HEK293 (cell line): ENCODE results near the gene GOLGA5.
A peak's percentile ranks its signal among the peaks of the same experiment; 100 is the strongest.

Experiments
- CTCF ChIA-PET: fragments of 350-600 bp; formaldehyde crosslinking; extraction: SDS; loops from one replicate; lab custom pipeline; 2021; ENCODE audit warnings: antibody characterized with exemption; lab: Yijun Ruan, JAX
- POLR2A ChIA-PET: fragments of 300-600 bp; formaldehyde crosslinking; extraction: SDS; loops from one replicate; lab custom pipeline; 2020; ENCODE audit warnings: antibody characterized with exemption, inconsistent platforms; lab: Yijun Ruan, JAX
- H3K27ac ChIP-seq: fragments of 200-500 bp; sonication (Bioruptor generic); 2 replicates; pipeline ENCODE4 v1.5.1; 2014; ENCODE audit warnings: low read depth, low read length, control low read depth, inconsistent platforms; ENCODE audit errors: extremely low read depth
- H3K36me3 ChIP-seq, 2 experiments: fragments of 200-500 bp in 1 of 2; sonication (Bioruptor generic) in 1 of 2; 1 replicate in 1 of 2; 2 replicates in 1 of 2; pipeline ENCODE4 v1.5.1; 2014 to 2017; ENCODE audit warnings: inconsistent platforms in 2 of 2, low read length in 2 of 2; ENCODE audit not compliant: control insufficient read depth in 2 of 2, insufficient read depth in 1 of 2
- H3K4me1 ChIP-seq: fragments of 200-500 bp; sonication (Bioruptor generic); 2 replicates; pipeline ENCODE4 v1.5.1; 2014; ENCODE audit warnings: mild to moderate bottlenecking, low read length, inconsistent platforms; ENCODE audit not compliant: control insufficient read depth, insufficient read depth
- H3K4me3 ChIP-seq: 2 replicates; pipeline ENCODE4 v1.5.1; 2011; ENCODE audit warnings: low read depth, mild to moderate bottlenecking, control low read depth, low read length, moderate library complexity
- H3K9me3 ChIP-seq: fragments of 200-500 bp; sonication (Bioruptor generic); 2 replicates; pipeline ENCODE4 v1.5.1; 2014; ENCODE audit warnings: low read depth, low read length, inconsistent platforms; ENCODE audit not compliant: control insufficient read depth, insufficient read depth
- ELK4 ChIP-seq: IDR thresholded peaks from 2 replicates; pipeline ENCODE4 v1.6.1; 2011; ENCODE audit warnings: mild to moderate bottlenecking, low read depth, low read length, borderline replicate concordance
- SALL2 ChIP-seq: fragments of 450-650 bp; formaldehyde crosslinking; IDR thresholded peaks from 2 replicates; pipeline ENCODE4 v1.5.0; 2017; ENCODE audit warnings: missing biosample characterization, mild to moderate bottlenecking, missing genetic modification characterization, borderline replicate concordance
- ZBTB26 ChIP-seq: fragments of 450-650 bp; formaldehyde crosslinking; optimal IDR thresholded peaks from 2 replicates; pipeline ENCODE3; 2016; ENCODE audit warnings: missing biosample characterization, mild to moderate bottlenecking, missing genetic modification characterization
- ZFP3 ChIP-seq: fragments of 450-650 bp; formaldehyde crosslinking; IDR thresholded peaks from 2 replicates; pipeline ENCODE4 v1.5.1; 2016; ENCODE audit warnings: low read depth, missing biosample characterization, missing genetic modification characterization
- ZNF133 ChIP-seq: fragments of 450-650 bp; formaldehyde crosslinking; IDR thresholded peaks from 2 replicates; pipeline ENCODE4 v1.5.1; 2016; ENCODE audit warnings: missing biosample characterization, missing genetic modification characterization
- ZNF16 ChIP-seq: fragments of 450-650 bp; formaldehyde crosslinking; IDR thresholded peaks from 2 replicates; pipeline ENCODE4 v1.5.1; 2016; ENCODE audit warnings: low read depth, missing biosample characterization, missing genetic modification characterization
- ZNF311 ChIP-seq: fragments of 450-650 bp; formaldehyde crosslinking; IDR thresholded peaks from 2 replicates; pipeline ENCODE4 v1.5.1; 2017; ENCODE audit warnings: missing biosample characterization, missing genetic modification characterization, borderline replicate concordance
- ZNF449 ChIP-seq: fragments of 450-650 bp; formaldehyde crosslinking; IDR thresholded peaks from 2 replicates; pipeline ENCODE4 v1.5.1; 2017; ENCODE audit warnings: missing biosample characterization, mild to moderate bottlenecking, missing genetic modification characterization, moderate library complexity
- ZNF571 ChIP-seq: fragments of 450-650 bp; formaldehyde crosslinking; IDR thresholded peaks from 2 replicates; pipeline ENCODE4 v1.5.0; 2017; ENCODE audit warnings: missing biosample characterization, missing genetic modification characterization
- ZNF580 ChIP-seq: fragments of 450-650 bp; formaldehyde crosslinking; IDR thresholded peaks from 2 replicates; pipeline ENCODE4 v1.5.1; 2016; ENCODE audit warnings: missing biosample characterization, missing genetic modification characterization
- ZNF623 ChIP-seq: fragments of 450-650 bp; formaldehyde crosslinking; IDR thresholded peaks from 2 replicates; pipeline ENCODE4 v1.5.1; 2016; ENCODE audit warnings: missing biosample characterization, missing genetic modification characterization
- ZNF639 ChIP-seq: fragments of 450-650 bp; formaldehyde crosslinking; IDR thresholded peaks from 2 replicates; pipeline ENCODE4 v1.5.1; 2016; ENCODE audit warnings: missing biosample characterization, missing genetic modification characterization
- ZNF654 ChIP-seq: fragments of 450-650 bp; formaldehyde crosslinking; IDR thresholded peaks from 2 replicates; pipeline ENCODE4 v1.5.1; 2016; ENCODE audit warnings: low read depth, missing biosample characterization, missing genetic modification characterization
- ZNF658 ChIP-seq: fragments of 450-650 bp; formaldehyde crosslinking; IDR thresholded peaks from 2 replicates; pipeline ENCODE4; 2016; ENCODE audit warnings: missing biosample characterization, missing genetic modification characterization
- ZNF777 ChIP-seq: fragments of 450-650 bp; formaldehyde crosslinking; IDR thresholded peaks from 2 replicates; pipeline ENCODE4 v1.5.1; 2017; ENCODE audit warnings: missing biosample characterization, missing genetic modification characterization, borderline replicate concordance
- ZNF792 ChIP-seq: fragments of 450-650 bp; formaldehyde crosslinking; IDR thresholded peaks from 2 replicates; pipeline ENCODE4 v1.5.1; 2016; ENCODE audit warnings: missing biosample characterization, missing genetic modification characterization
- ZNF837 ChIP-seq: fragments of 450-650 bp; formaldehyde crosslinking; IDR thresholded peaks from 2 replicates; pipeline ENCODE4 v1.5.1; 2016; ENCODE audit warnings: missing biosample characterization, missing genetic modification characterization
- ZSCAN16 ChIP-seq: fragments of 450-650 bp; formaldehyde crosslinking; IDR thresholded peaks from 2 replicates; pipeline ENCODE4 v1.5.1; 2016; ENCODE audit warnings: missing biosample characterization, missing genetic modification characterization
- TF ChIP-seq, protein P1 (sequence below): sonication (generic); formaldehyde crosslinking; IDR thresholded peaks from 2 replicates; pipeline ENCODE4 v1.8.1; 2022; ENCODE audit warnings: mild to moderate bottlenecking, moderate library complexity, missing genetic modification reagents
- TF ChIP-seq, protein P2 (sequence below): fragments of 450-650 bp; formaldehyde crosslinking; IDR thresholded peaks from 2 replicates; pipeline ENCODE4 v1.5.1; 2017; ENCODE audit warnings: missing biosample characterization, missing genetic modification characterization

Gene GOLGA5

DNA sequence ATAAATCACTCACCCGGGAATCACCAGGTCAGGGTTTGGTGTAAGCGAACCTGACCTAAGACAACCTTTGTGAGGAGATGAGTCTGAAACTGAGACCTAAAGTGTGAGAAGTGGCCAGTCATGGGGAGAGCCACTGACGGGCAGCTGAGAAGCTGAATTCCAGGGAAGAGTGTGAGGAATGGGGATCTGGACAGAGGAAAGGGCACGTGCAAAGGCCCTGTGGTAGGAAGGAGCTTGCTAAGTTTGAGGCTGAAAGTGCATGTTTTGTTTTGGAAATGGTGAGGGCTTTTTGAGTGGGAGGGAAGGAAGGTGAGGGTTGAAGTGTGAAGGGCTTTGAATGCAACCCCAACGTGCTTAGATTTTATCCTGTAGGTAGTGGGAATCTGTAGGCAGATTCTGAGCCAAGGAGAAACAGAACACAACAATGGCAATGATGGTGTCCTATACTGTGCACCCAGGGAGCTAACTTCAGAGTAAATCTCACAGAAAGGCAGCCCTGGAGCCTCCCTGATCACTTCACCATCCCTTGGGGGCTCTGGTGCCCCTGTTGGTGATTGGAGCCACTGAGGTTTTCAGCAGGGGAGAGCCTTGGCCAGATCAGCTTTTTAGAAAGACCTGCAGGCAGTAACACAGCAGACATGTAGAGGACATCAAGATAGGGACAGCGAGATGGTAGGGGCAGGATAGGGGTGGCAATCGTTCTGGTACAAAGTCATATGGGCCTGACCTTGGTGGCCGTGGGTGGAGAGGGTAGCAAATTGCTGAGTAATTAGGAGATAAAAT lies 91.4 kb downstream of the GOLGA5 start:
- H3K4me1 ChIP-seq: no peaks in the 10 kb centered on the region
- no peaks in the 10 kb centered on the region for H3K36me3 ChIP-seq
- H3K9me3 ChIP-seq: no peaks in the 10 kb centered on the region
- H3K4me3 ChIP-seq: no peak overlapping the region
- TF ChIP-seq ELK4: no peak
- peak; percentile 96 for TF ChIP-seq ZNF623 (tag by site-specific recombination)
- no peak overlapping the region for H3K27ac ChIP-seq
- ChIA-PET CTCF (no interaction called here), POLR2A (no interaction called here)

DNA sequence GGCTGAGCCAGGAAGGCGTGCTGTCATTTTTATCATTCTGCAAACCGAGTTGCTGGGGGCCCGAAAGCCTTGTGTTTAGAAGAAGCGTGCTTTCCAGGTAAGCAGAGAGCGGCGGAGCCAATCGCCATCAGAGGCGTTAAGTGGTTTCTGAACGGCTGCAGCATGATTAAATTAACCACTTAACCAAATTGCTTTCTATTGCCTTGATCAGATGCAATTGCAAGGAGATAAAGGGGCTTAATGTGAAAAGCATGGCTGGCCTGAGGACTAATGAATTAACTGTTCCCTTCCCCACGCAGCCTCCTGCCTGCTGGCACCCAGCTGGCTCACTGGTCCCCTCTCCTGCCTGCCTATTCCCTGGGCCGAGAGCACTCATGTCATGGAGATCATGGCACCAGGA lies 92.2 kb downstream of the GOLGA5 start:
- Histone ChIP-seq H3K9me3 (no peaks in the 10 kb centered on the region), H3K36me3 (no peaks in the 10 kb centered on the region), H3K4me1 (peaks cover 4% of the 10 kb centered on the region; the same call in 1 of the 2 replicates), H3K4me3 (no peak overlapping the region), H3K27ac (no peak overlapping the region)
- ChIA-PET CTCF (no interaction called here), POLR2A (no interaction called here)
- TF ChIP-seq ZNF837 (tag by site-specific recombination) (no peak), ZNF639 (tag by site-specific recombination) (no peak), ZBTB26 (tag by site-specific recombination) (no peak), ZNF792 (tag by site-specific recombination) (no peak), SALL2 (no peak), ZNF311 (tag by site-specific recombination) (no peak), ZNF133 (no peak), ZNF580 (tag by site-specific recombination) (no peak), ZNF654 (tag by site-specific recombination) (no peak), ZFP3 (no peak), ZNF449 (tag by site-specific recombination) (no peak), ZNF658 (tag by site-specific recombination) (no peak), ZNF571 (tag by site-specific recombination) (no peak), ZNF777 (tag by site-specific recombination) (no peak), ZSCAN16 (no peak), ZNF16 (tag by site-specific recombination) (no peak)
- TF ChIP-seq, protein P1, sequence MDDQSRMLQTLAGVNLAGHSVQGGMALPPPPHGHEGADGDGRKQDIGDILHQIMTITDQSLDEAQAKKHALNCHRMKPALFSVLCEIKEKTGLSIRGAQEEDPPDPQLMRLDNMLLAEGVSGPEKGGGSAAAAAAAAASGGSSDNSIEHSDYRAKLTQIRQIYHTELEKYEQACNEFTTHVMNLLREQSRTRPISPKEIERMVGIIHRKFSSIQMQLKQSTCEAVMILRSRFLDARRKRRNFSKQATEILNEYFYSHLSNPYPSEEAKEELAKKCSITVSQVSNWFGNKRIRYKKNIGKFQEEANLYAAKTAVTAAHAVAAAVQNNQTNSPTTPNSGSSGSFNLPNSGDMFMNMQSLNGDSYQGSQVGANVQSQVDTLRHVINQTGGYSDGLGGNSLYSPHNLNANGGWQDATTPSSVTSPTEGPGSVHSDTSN (CRISPR knock-in tag): no peak
- TF ChIP-seq, protein P2, sequence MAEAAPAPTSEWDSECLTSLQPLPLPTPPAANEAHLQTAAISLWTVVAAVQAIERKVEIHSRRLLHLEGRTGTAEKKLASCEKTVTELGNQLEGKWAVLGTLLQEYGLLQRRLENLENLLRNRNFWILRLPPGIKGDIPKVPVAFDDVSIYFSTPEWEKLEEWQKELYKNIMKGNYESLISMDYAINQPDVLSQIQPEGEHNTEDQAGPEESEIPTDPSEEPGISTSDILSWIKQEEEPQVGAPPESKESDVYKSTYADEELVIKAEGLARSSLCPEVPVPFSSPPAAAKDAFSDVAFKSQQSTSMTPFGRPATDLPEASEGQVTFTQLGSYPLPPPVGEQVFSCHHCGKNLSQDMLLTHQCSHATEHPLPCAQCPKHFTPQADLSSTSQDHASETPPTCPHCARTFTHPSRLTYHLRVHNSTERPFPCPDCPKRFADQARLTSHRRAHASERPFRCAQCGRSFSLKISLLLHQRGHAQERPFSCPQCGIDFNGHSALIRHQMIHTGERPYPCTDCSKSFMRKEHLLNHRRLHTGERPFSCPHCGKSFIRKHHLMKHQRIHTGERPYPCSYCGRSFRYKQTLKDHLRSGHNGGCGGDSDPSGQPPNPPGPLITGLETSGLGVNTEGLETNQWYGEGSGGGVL (tag by site-specific recombination): no peak
